Neural cell (in vitro differentiated cells): ENCODE data around the gene ATF5. TPM values are rescaled to one million over a fixed set of nuclear protein-coding genes. Genes with fewer than 3 reads are reported as not detected.
A peak's percentile ranks its signal among the peaks of the same experiment; 100 is the strongest.

Source experiments
- H2AFZ ChIP-seq: fragments of 200-600, 300-800 bp; sonication (generic), shearing (Covaris generic); 2 replicates; pipeline ENCODE4 v1.6.0; 2014; ENCODE audit warnings: low read depth, mild to moderate bottlenecking, antibody characterized with exemption, low read length, moderate library complexity
- H3F3A ChIP-seq: fragments of 200-600 bp; shearing (Covaris generic); 2 replicates; pipeline ENCODE4 v1.6.1; 2016; ENCODE audit warnings: mild to moderate bottlenecking, moderate library complexity, mixed read lengths, antibody characterized with exemption, low read length; ENCODE audit not compliant: insufficient read depth, poor library complexity, severe bottlenecking
- H3K27ac ChIP-seq: fragments of 200-600, 300-800 bp; sonication (generic), shearing (Covaris generic); 2 replicates; pipeline ENCODE4 v1.5.1; 2014; ENCODE audit warnings: mild to moderate bottlenecking, low read length, moderate library complexity
- H3K27me3 ChIP-seq: fragments of 300-800, 200-600 bp; sonication (generic), shearing (Covaris generic); 2 replicates; pipeline ENCODE4 v1.6.0; 2014; ENCODE audit warnings: mild to moderate bottlenecking, low read depth, low read length, moderate library complexity; ENCODE audit not compliant: insufficient read depth
- H3K36me3 ChIP-seq: fragments of 300-800, 200-600 bp; sonication (generic), shearing (Covaris generic); 2 replicates; pipeline ENCODE4 v1.5.1; 2014; ENCODE audit warnings: mild to moderate bottlenecking, antibody characterized with exemption, low read length, moderate library complexity; ENCODE audit not compliant: insufficient read depth
- H3K4me2 ChIP-seq: fragments of 300-800, 200-600 bp; sonication (generic), shearing (Covaris generic); 2 replicates; pipeline ENCODE4 v1.6.0; 2014; ENCODE audit warnings: mild to moderate bottlenecking, low read length
- H3K4me3 ChIP-seq: fragments of 300-800, 200-600 bp; sonication (generic), shearing (Covaris generic); 2 replicates; pipeline ENCODE4 v1.5.1; 2014; ENCODE audit warnings: mild to moderate bottlenecking, low read length, moderate library complexity
- H3K79me2 ChIP-seq: fragments of 200-600 bp; shearing (Covaris generic); replicated peaks from 2 replicates; pipeline ENCODE4 v1.6.0; 2014; ENCODE audit warnings: mild to moderate bottlenecking, low read length, moderate library complexity; ENCODE audit not compliant: insufficient read depth
- H3K9ac ChIP-seq: fragments of 300-800, 200-600 bp; sonication (generic), shearing (Covaris generic); 2 replicates; pipeline ENCODE4 v1.6.1; 2016; ENCODE audit warnings: mild to moderate bottlenecking, low read length, mixed read lengths
- H3K9me2 ChIP-seq: fragments of 200-600 bp; shearing (Covaris generic); 2 replicates; pipeline ENCODE4 v1.6.1; 2016; ENCODE audit warnings: mild to moderate bottlenecking, low read length, mixed read lengths; ENCODE audit not compliant: insufficient read depth
- H3K9me3 ChIP-seq: fragments of 200-600, 300-800 bp; sonication (generic), shearing (Covaris generic); 2 replicates; pipeline ENCODE4 v1.6.1; 2016; ENCODE audit warnings: mild to moderate bottlenecking, mixed run types, low read length, moderate library complexity, mixed read lengths
- H4K20me1 ChIP-seq: fragments of 200-600 bp; shearing (Covaris generic); 2 replicates; pipeline ENCODE4 v1.6.1; 2016; ENCODE audit warnings: mild to moderate bottlenecking, mixed run types; ENCODE audit not compliant: insufficient read depth
- CTCF ChIP-seq: fragments of 450-650 bp; IDR thresholded peaks from 2 replicates; pipeline ENCODE4 v1.5.1; 2014; ENCODE audit warnings: antibody characterized with exemption, mild to moderate bottlenecking, moderate library complexity; ENCODE audit not compliant: poor library complexity, severe bottlenecking
- EP300 ChIP-seq: fragments of 450-650 bp; conservative IDR thresholded peaks from 2 replicates; pipeline ENCODE4 v1.6.1; 2014; ENCODE audit warnings: antibody characterized with exemption, mild to moderate bottlenecking, moderate library complexity; ENCODE audit not compliant: poor library complexity, severe bottlenecking
- EZH2 ChIP-seq: fragments of 200-600, 300-800 bp; shearing (Covaris generic), sonication (generic); IDR thresholded peaks from 2 replicates; pipeline ENCODE4 v1.6.1; 2014; ENCODE audit warnings: antibody characterized with exemption, low read length, borderline replicate concordance, mild to moderate bottlenecking; ENCODE audit not compliant: insufficient read depth, poor library complexity, severe bottlenecking
- MXI1 ChIP-seq: fragments of 450-650 bp; conservative IDR thresholded peaks from 2 replicates; pipeline ENCODE4 v1.6.1; 2014; ENCODE audit warnings: antibody characterized with exemption, mild to moderate bottlenecking; ENCODE audit not compliant: poor library complexity, severe bottlenecking
- POLR2AphosphoS5 ChIP-seq: IDR thresholded peaks from 2 replicates; pipeline ENCODE4 v1.6.1; 2012
- RAD21 ChIP-seq: fragments of 450-650 bp; conservative IDR thresholded peaks from 2 replicates; pipeline ENCODE4 v1.6.1; 2014; ENCODE audit warnings: antibody characterized with exemption, mild to moderate bottlenecking, moderate library complexity
- SMC3 ChIP-seq: fragments of 450-650 bp; conservative IDR thresholded peaks from 2 replicates; pipeline ENCODE4 v1.6.1; 2014; ENCODE audit warnings: antibody characterized with exemption, mild to moderate bottlenecking, moderate library complexity; ENCODE audit not compliant: poor library complexity
- TAF1 ChIP-seq: IDR thresholded peaks from 2 replicates; pipeline ENCODE4 v1.6.1; 2012; ENCODE audit warnings: low read depth
- polyA plus RNA-seq: library from polyadenylated mRNA; depleted of rRNA; stranded (reverse); fragments of >200 nt; gene quantifications from 2 replicates; pipeline ENCODE4 v1.2.3, GENCODE V29; 2014
- TF ChIP-seq, protein P1 (sequence below): IDR thresholded peaks from 2 replicates; pipeline ENCODE4 v1.6.1; 2012; ENCODE audit warnings: borderline replicate concordance

The ATF5 gene
- polyA plus RNA-seq, 1 donor from 2014 or later = 16.1 TPM

DNA sequence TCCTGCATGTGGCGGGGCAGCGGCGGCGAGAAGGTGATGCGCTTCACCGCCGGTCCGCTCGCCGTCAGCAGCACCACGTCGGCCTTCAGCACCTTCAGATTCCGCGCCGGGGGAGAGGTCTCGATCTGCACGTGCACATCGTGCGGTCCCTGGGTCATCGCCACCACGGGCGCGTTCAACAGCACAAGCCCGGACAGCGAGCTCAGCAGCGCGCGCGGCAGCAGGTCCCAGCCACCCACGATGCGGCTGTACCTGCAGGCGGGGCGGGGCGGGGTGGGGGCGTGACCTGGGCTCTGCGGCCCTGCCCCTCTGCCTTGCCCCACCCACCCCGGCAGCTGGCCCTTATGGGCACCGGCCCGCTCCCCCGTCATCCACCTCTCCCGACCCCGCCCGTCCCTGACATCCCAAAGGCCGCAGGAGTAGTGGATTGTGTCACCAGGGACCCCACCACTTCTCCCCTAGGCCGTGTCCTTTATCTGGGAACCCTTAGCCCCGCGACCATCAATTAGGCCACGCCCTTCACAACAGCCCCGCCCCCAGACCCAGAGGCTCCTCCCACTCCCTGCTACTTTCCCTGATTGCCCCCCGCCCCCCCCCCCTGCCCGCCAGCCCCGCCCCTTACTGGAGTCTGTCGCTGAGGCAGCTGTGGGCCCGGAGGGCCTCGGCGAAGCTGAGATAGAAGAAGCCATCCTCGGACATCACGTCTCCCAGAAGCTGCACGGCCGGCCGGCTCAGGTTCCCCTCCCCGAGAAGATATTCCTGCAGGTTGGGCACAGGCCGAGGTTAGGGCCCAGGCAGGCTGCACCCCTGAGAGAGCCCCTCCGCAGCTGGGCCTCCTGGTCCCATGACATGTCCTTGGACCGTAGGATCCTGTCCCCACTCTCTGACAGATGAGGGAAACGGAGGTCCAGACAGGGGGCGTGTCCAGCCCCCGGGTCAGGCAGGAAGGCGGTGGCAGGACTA, 38.4 kb upstream of the ATF5 start:
- H3K9ac ChIP-seq = no peak overlapping the region
- no peak overlapping the region for H2AFZ ChIP-seq
- H3K9me2 ChIP-seq = no peaks in the 10 kb centered on the region
- no peaks in the 10 kb centered on the region for H3K9me3 ChIP-seq
- H3K4me3 ChIP-seq = peak overlapping the region; percentile 56
- H3K27ac ChIP-seq = no peak overlapping the region
- TF ChIP-seq POLR2AphosphoS5 (no peak), SMC3 (no peak), CTCF (peak; percentile 26), EP300 (no peak)
- no peaks in the 10 kb centered on the region for H4K20me1 ChIP-seq
- H3F3A ChIP-seq = no peaks in the 10 kb centered on the region
- peaks cover 8% of the 10 kb centered on the region for H3K27me3 ChIP-seq
- no peak overlapping the region for H3K4me2 ChIP-seq
- no peaks in the 10 kb centered on the region for H3K79me2 ChIP-seq
- H3K36me3 ChIP-seq = no peaks in the 10 kb centered on the region

DNA sequence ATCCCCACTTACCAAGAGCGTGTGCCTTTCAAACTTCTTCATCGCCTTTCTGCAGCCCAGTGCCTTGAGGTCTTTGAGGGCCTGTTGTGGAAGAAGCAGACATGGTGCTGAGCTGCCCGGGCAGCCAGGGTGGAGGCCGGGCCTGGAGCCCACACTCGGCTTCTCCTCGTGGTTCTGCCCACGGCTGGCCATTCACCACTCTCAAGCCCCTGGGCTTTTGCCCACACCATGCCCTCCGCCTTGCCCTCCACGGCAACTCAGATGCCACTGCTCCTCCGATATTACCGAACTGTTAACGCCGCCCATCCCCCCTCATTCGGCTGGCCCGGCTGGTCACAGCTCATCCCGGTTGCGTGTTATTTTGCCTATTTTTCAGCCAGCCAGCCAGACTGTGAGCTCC, 37.6 kb upstream of the ATF5 start:
- Histone ChIP-seq H4K20me1 (no peaks in the 10 kb centered on the region), H2AFZ (no peak overlapping the region), H3K9me2 (no peaks in the 10 kb centered on the region), H3K27ac (no peak overlapping the region), H3K27me3 (peaks cover 8% of the 10 kb centered on the region), H3K79me2 (no peaks in the 10 kb centered on the region), H3K9me3 (no peaks in the 10 kb centered on the region), H3K9ac (no peak overlapping the region), H3K4me2 (no peak overlapping the region), H3K4me3 (no peak overlapping the region), H3F3A (no peaks in the 10 kb centered on the region), H3K36me3 (no peaks in the 10 kb centered on the region)
- no peak for TF ChIP-seq CTCF
- no peak for TF ChIP-seq EP300
- TF ChIP-seq POLR2AphosphoS5 = no peak
- TF ChIP-seq TAF1 = no peak
- TF ChIP-seq, protein P1, sequence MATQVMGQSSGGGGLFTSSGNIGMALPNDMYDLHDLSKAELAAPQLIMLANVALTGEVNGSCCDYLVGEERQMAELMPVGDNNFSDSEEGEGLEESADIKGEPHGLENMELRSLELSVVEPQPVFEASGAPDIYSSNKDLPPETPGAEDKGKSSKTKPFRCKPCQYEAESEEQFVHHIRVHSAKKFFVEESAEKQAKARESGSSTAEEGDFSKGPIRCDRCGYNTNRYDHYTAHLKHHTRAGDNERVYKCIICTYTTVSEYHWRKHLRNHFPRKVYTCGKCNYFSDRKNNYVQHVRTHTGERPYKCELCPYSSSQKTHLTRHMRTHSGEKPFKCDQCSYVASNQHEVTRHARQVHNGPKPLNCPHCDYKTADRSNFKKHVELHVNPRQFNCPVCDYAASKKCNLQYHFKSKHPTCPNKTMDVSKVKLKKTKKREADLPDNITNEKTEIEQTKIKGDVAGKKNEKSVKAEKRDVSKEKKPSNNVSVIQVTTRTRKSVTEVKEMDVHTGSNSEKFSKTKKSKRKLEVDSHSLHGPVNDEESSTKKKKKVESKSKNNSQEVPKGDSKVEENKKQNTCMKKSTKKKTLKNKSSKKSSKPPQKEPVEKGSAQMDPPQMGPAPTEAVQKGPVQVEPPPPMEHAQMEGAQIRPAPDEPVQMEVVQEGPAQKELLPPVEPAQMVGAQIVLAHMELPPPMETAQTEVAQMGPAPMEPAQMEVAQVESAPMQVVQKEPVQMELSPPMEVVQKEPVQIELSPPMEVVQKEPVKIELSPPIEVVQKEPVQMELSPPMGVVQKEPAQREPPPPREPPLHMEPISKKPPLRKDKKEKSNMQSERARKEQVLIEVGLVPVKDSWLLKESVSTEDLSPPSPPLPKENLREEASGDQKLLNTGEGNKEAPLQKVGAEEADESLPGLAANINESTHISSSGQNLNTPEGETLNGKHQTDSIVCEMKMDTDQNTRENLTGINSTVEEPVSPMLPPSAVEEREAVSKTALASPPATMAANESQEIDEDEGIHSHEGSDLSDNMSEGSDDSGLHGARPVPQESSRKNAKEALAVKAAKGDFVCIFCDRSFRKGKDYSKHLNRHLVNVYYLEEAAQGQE = no peak
- no peak for TF ChIP-seq SMC3
- no peak for TF ChIP-seq MXI1
- TF ChIP-seq RAD21 = no peak
- TF ChIP-seq EZH2 = no peak
